NB4 (cell line): ENCODE results near the gene TTLL6.

Experiments used
- POLR2A ChIP-seq: IDR thresholded peaks from 2 replicates; pipeline ENCODE4 v1.6.1; 2011; ENCODE audit warnings: mild to moderate bottlenecking; ENCODE audit not compliant: insufficient read length; ENCODE audit errors: extremely low read depth
- TF ChIP-seq, protein P1 (sequence below): IDR thresholded peaks from one replicate; pipeline ENCODE4 v1.5.1; 2012; ENCODE audit warnings: low read depth, low read length

DNA sequence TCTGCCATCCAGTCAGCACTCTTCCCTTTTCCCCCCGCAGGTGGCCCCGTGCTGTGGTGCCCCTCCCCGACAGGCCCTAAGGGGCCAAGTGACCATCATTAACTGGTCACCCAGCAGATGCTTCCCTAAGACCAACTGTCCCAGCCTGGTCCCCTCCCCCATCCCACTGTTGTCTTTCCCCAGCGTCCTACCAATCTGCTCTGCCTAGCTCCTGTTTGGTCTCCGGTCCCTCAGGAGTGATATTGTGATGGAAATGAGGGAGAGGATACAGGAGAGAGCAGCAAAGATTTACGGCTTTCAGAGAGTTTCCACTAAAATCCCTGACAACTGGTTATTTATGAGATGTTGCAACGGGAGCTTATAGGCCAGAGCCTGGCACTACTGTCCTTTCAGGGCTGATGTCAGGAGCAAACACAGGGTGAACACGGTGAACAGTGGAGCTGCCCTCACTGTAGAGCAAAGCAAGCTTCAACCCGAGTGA lies 1.4 kb upstream of the TTLL6 start:
- no peak for TF ChIP-seq POLR2A
- TF ChIP-seq, protein P1, sequence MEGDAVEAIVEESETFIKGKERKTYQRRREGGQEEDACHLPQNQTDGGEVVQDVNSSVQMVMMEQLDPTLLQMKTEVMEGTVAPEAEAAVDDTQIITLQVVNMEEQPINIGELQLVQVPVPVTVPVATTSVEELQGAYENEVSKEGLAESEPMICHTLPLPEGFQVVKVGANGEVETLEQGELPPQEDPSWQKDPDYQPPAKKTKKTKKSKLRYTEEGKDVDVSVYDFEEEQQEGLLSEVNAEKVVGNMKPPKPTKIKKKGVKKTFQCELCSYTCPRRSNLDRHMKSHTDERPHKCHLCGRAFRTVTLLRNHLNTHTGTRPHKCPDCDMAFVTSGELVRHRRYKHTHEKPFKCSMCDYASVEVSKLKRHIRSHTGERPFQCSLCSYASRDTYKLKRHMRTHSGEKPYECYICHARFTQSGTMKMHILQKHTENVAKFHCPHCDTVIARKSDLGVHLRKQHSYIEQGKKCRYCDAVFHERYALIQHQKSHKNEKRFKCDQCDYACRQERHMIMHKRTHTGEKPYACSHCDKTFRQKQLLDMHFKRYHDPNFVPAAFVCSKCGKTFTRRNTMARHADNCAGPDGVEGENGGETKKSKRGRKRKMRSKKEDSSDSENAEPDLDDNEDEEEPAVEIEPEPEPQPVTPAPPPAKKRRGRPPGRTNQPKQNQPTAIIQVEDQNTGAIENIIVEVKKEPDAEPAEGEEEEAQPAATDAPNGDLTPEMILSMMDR: no peak
